ENCODE results near the gene PAIP2. TPM values are rescaled to one million over a fixed set of nuclear protein-coding genes. Genes with fewer than 3 reads are reported as not detected.

The PAIP2 gene
- total RNA-seq, 1 donor from 2014 or later = 87.1 TPM

GRCh38 chr5:139410121-139410992 lies 68.7 kb downstream of the PAIP2 start:
- no peak for DNase-seq (ENCODE audit: low read depth in 2 of 2)

- no peak for DNase-seq (ENCODE audit: low read depth in 2 of 2)
Observed at GRCh38 chr5:139410993-139411828, 69.6 kb downstream of the PAIP2 start.

GRCh38 chr5:139413153-139413552 lies 71.5 kb downstream of the PAIP2 start:
- no peak for DNase-seq (ENCODE audit: low read depth in 2 of 2)

- DNase-seq (ENCODE audit: low read depth in 2 of 2) = no peak
Observed at GRCh38 chr5:139413963-139414362, 72.3 kb downstream of the PAIP2 start.

- peak in 1 of 2 donors; percentile 49 for DNase-seq (ENCODE audit: low read depth in 2 of 2)
Observed at GRCh38 chr5:139414581-139415130, 73.0 kb downstream of the PAIP2 start.

- DNase-seq (ENCODE audit: low read depth in 2 of 2) = peak in 1 of 2 donors; percentile 76
Observed at GRCh38 chr5:139415221-139415861, 73.7 kb downstream of the PAIP2 start.

- DNase-seq (ENCODE audit: low read depth in 2 of 2) = no peak
Observed at GRCh38 chr5:139415869-139416268, 74.2 kb downstream of the PAIP2 start.

GRCh38 chr5:139416651-139417050 lies 75.0 kb downstream of the PAIP2 start:
- DNase-seq (ENCODE audit: low read depth in 2 of 2) = peak in 1 of 2 donors; percentile 29

GRCh38 chr5:139417214-139417613 lies 75.6 kb downstream of the PAIP2 start:
- DNase-seq (ENCODE audit: low read depth in 2 of 2) = peak in 1 of 2 donors; percentile 15

- DNase-seq (ENCODE audit: low read depth in 2 of 2) = peak in 1 of 2 donors; percentile 16
Observed at GRCh38 chr5:139418793-139419192, 77.1 kb downstream of the PAIP2 start.

Other genes with a start within 250 kb of the PAIP2 start
- gene SIL1, start 143.5 kb upstream of the PAIP2 start, total RNA-seq = 40.8 and 55.4 TPM in 2 replicates
- 141 and 163 TPM in 2 replicates for gene MATR3, start 48.1 kb upstream of the PAIP2 start, total RNA-seq
- gene SLC23A1, start 41.4 kb downstream of the PAIP2 start, total RNA-seq = not detected in 2 replicates
- gene MZB1, start 48.1 kb downstream of the PAIP2 start, total RNA-seq = under 0.01 and 0.22 TPM in 2 replicates
- gene PROB1, start 53.2 kb downstream of the PAIP2 start, total RNA-seq = 2.8 and 7.3 TPM in 2 replicates
- 8.1 and 10.3 TPM in 2 replicates for gene SPATA24, start 62.2 kb downstream of the PAIP2 start, total RNA-seq
- 6.3 and 6.5 TPM in 2 replicates for gene DNAJC18, start 97.7 kb downstream of the PAIP2 start, total RNA-seq
- gene ECSCR, start 120.9 kb downstream of the PAIP2 start, total RNA-seq = 392 and 472 TPM in 2 replicates
- under 0.01 TPM in 1 of 2 replicates, not detected in the other for gene SMIM33, start 129.2 kb downstream of the PAIP2 start, total RNA-seq
- gene STING1, start 140.9 kb downstream of the PAIP2 start, total RNA-seq = 18.7 and 51.9 TPM in 2 replicates
- 56.0 and 58.7 TPM in 2 replicates for gene UBE2D2, start 219.5 kb downstream of the PAIP2 start, total RNA-seq

All from lung microvascular endothelial cell (primary cell).